Astrocyte (in vitro differentiated cells and primary cell): ENCODE results near the gene C19orf12.

Source experiments
- CTCF ChIP-seq: IDR thresholded peaks from 2 replicates; pipeline ENCODE4 v1.5.1; 2011; ENCODE audit warnings: low read depth, mild to moderate bottlenecking, inconsistent platforms, low read length, moderate library complexity; ENCODE audit not compliant: insufficient read depth
- EZH2 ChIP-seq: IDR thresholded peaks from 2 replicates; pipeline ENCODE4 v1.6.1; 2012; ENCODE audit warnings: mild to moderate bottlenecking, low read length, inconsistent platforms; ENCODE audit not compliant: insufficient read depth

GRCh38 chr19:29702161-29702962, 12.7 kb downstream of the C19orf12 start:
- TF ChIP-seq CTCF (no peak), EZH2 (no peak)
